ES-I3 (cell line): ENCODE data around the gene TRERF1.

Experiments used
- H3K36me3 ChIP-seq: 2 replicates; pipeline ENCODE4 v1.6.1; 2013; ENCODE audit warnings: mild to moderate bottlenecking, low read length, control low read depth, moderate library complexity; ENCODE audit not compliant: insufficient read depth
- H3K4me1 ChIP-seq: 2 replicates; pipeline ENCODE4 v1.6.1; 2013; ENCODE audit warnings: mild to moderate bottlenecking, control low read depth, low read length; ENCODE audit not compliant: insufficient read depth
- H3K9ac ChIP-seq: 2 replicates; pipeline ENCODE4 v1.6.1; 2013; ENCODE audit warnings: low read depth, mild to moderate bottlenecking, low read length, moderate library complexity
- H3K9me3 ChIP-seq: 2 replicates; pipeline ENCODE4 v1.6.1; 2013; ENCODE audit warnings: mild to moderate bottlenecking, low read length, moderate library complexity; ENCODE audit not compliant: control insufficient read depth, insufficient read depth

TRERF1 gene

GRCh38 chr6:42344756-42345155 is 107.0 kb downstream of the TRERF1 start:
- no peaks in the 10 kb centered on the region for H3K4me1 ChIP-seq

GRCh38 chr6:42341771-42342553 is 109.8 kb downstream of the TRERF1 start:
- Histone ChIP-seq H3K9me3 (no peaks in the 10 kb centered on the region), H3K9ac (no peak overlapping the region), H3K36me3 (no peaks in the 10 kb centered on the region), H3K4me1 (no peaks in the 10 kb centered on the region)

More at GRCh38 chr6:42344756-42345155, 107.0 kb downstream of the TRERF1 start:
- H3K9me3 ChIP-seq: no peaks in the 10 kb centered on the region
- no peaks in the 10 kb centered on the region for H3K36me3 ChIP-seq
- H3K9ac ChIP-seq: no peak overlapping the region

GRCh38 chr6:42341221-42341620 is 110.5 kb downstream of the TRERF1 start:
- no peak overlapping the region for H3K9ac ChIP-seq
- H3K4me1 ChIP-seq: no peaks in the 10 kb centered on the region
- no peaks in the 10 kb centered on the region for H3K9me3 ChIP-seq
- no peaks in the 10 kb centered on the region for H3K36me3 ChIP-seq

GRCh38 chr6:42340511-42340910 is 111.2 kb downstream of the TRERF1 start:
- Histone ChIP-seq H3K36me3 (no peaks in the 10 kb centered on the region), H3K9ac (no peak overlapping the region), H3K4me1 (no peaks in the 10 kb centered on the region), H3K9me3 (no peaks in the 10 kb centered on the region)

- Histone ChIP-seq H3K9ac (no peak overlapping the region), H3K9me3 (no peaks in the 10 kb centered on the region), H3K36me3 (no peaks in the 10 kb centered on the region), H3K4me1 (no peaks in the 10 kb centered on the region)
These were observed 111.7 kb downstream of the TRERF1 start for GRCh38 chr6:42339991-42340401.

- Histone ChIP-seq H3K9ac (no peak overlapping the region), H3K4me1 (no peaks in the 10 kb centered on the region; the same call in 1 of the 2 replicates), H3K9me3 (no peaks in the 10 kb centered on the region), H3K36me3 (no peaks in the 10 kb centered on the region)
These were observed 112.9 kb downstream of the TRERF1 start for GRCh38 chr6:42338744-42339222.

DNA sequence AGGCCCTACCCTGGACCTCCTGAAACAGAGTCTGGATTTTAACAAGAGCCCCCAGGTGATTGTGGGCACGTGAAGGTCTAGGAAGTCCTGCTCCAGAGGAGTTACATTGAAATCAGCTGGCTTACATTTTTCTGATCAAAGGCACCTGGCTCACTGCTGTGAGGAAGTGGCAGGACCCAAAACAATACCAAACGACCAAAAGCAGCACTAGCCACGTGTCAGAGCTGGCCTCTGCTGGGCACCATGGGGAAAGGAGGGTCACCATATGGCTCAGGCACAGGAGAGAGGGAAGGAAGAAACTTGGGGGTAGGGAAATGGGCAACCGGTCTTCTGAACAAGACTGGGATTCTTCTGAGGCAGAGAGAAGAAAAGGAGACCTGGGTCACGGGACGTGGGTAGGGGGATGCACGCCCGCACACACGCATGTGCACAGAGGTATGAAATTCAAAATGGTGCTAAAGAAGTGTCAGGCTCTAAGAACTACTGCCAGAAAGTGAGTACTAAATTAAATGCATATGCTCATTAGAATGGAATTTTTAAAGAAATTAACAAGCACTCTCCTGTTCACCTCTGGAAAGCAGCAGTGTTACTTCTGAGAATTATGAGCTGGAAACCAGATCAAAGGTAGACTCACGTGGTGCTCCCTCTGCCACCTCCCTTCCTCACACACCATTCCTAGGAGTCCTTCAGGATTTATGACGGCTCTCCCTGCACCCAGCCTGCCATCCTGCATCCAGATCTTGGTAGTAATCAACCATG is 113.6 kb downstream of the TRERF1 start:
- peaks cover 4% of the 10 kb centered on the region; the same call in 1 of the 2 replicates for H3K4me1 ChIP-seq
- no peaks in the 10 kb centered on the region for H3K36me3 ChIP-seq
- no peak overlapping the region for H3K9ac ChIP-seq
- no peaks in the 10 kb centered on the region for H3K9me3 ChIP-seq

- Histone ChIP-seq H3K9ac (no peak overlapping the region), H3K9me3 (no peaks in the 10 kb centered on the region), H3K4me1 (peaks cover 8% of the 10 kb centered on the region; the same call in 1 of the 2 replicates), H3K36me3 (no peaks in the 10 kb centered on the region)
These were observed 115.3 kb downstream of the TRERF1 start for GRCh38 chr6:42336431-42336830.

DNA sequence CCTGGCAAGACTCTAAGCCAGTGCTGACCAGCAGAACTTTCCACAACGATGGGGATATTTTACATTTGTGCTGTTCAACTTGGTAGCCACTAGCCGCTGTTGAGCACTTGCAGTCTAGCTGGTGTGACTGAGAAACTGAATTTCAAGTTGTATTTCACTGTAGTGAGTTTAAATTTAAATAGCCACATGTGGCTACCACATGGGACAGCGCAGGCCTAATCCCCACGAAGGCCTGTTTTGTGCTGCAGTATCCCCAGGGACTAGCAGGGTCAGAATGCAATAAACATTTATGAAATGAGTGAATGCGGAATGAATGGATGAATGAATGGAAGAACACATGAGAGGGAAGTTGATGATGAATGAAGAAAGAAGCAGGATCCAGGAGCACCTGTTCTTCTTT is 115.8 kb downstream of the TRERF1 start:
- no peak overlapping the region for H3K9ac ChIP-seq
- H3K9me3 ChIP-seq: no peaks in the 10 kb centered on the region
- H3K36me3 ChIP-seq: no peaks in the 10 kb centered on the region
- peaks cover 8% of the 10 kb centered on the region; the same call in 1 of the 2 replicates for H3K4me1 ChIP-seq

DNA sequence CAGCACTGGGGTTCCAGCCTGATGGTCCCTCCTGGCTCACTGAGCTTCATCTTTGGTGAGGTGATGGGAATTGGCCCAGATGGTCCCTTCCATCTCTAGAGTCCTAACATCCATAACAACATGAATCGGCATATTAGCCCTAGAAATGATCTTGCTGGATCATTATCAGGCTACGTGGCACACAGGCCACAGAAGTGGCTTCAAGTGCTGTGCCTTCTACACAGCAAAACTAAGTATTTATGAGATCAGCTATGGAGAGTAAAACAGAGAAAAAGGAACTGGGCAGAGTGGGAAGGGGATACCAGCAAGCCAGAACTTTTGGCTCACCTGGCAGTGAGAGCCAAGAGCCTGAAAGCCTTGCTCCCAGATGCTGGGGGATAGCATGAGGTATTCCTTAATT is 116.9 kb downstream of the TRERF1 start:
- H3K9me3 ChIP-seq: no peaks in the 10 kb centered on the region
- peaks cover 8% of the 10 kb centered on the region; the same call in 1 of the 2 replicates for H3K4me1 ChIP-seq

GRCh38 chr6:42333612-42334011 is 118.1 kb downstream of the TRERF1 start:
- peaks cover 8% of the 10 kb centered on the region; the same call in 1 of the 2 replicates for H3K4me1 ChIP-seq
- no peaks in the 10 kb centered on the region for H3K9me3 ChIP-seq
- H3K9ac ChIP-seq: no peak overlapping the region
- no peaks in the 10 kb centered on the region for H3K36me3 ChIP-seq

More for the DNA sequence above, 116.9 kb downstream of the TRERF1 start:
- H3K36me3 ChIP-seq: no peaks in the 10 kb centered on the region
- no peak overlapping the region for H3K9ac ChIP-seq

- Histone ChIP-seq H3K9me3 (no peaks in the 10 kb centered on the region), H3K4me1 (peaks cover 8% of the 10 kb centered on the region; the same call in 1 of the 2 replicates), H3K9ac (no peak overlapping the region), H3K36me3 (no peaks in the 10 kb centered on the region)
These were observed 118.8 kb downstream of the TRERF1 start for GRCh38 chr6:42332916-42333315.

DNA sequence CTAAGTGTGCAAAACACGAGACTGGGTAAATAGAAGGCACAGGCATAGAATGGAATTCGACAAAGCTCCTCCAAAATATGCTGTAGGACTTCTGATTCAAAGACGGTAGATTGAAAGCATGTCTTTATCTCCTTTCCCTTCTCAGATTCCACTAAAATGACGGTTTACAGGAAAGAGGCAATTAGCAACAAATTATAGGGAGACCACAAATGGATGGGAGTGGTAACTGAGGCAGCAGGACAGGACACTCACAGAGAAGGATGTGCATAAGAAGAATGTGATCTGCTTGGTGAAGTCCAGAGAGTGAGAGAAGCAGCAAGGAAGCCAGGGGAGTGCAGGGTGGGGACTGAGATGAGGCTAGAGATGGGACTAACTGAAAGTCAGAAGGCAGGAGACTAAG is 120.7 kb downstream of the TRERF1 start:
- H3K36me3 ChIP-seq: no peaks in the 10 kb centered on the region
- no peaks in the 10 kb centered on the region for H3K9me3 ChIP-seq
- H3K9ac ChIP-seq: no peak overlapping the region
- peaks cover 8% of the 10 kb centered on the region; the same call in 1 of the 2 replicates for H3K4me1 ChIP-seq

GRCh38 chr6:42326248-42326647 is 125.5 kb downstream of the TRERF1 start:
- Histone ChIP-seq H3K9ac (no peak overlapping the region), H3K36me3 (no peaks in the 10 kb centered on the region), H3K4me1 (no peaks in the 10 kb centered on the region), H3K9me3 (no peaks in the 10 kb centered on the region)
